GM12878 (cell line): ENCODE measurements around the gene KRTAP9-4. TPM values are rescaled to one million over a fixed set of nuclear protein-coding genes. Genes with fewer than 3 reads are reported as not detected.
"Not testable (repeated sequence)": the region's sequence is repeated elsewhere in the genome, so short reads cannot be mapped to it uniquely, and the experiment has no call there.

Experiments used
- ATAC-seq: fragments of 200-7000 bp; cut with Tn5 transposase; 3 replicates; pipeline ENCODE4 v1.9.1; 2020; ENCODE audit warnings: mild to moderate bottlenecking, moderate library complexity
- BruUV-seq: library from RNA; stranded (reverse); fragments of 400-500 nt; replicated peaks from 2 replicates; lab custom pipeline; 2021; lab: Mats Ljungman, UMichigan
- CTCF ChIA-PET: fragments of 300-600 bp; sonication (Branson Sonifier 250); formaldehyde crosslinking; extraction: SDS; loops from one replicate; lab custom pipeline; 2021; ENCODE audit warnings: inconsistent platforms; lab: Yijun Ruan, JAX
- POLR2A ChIA-PET: fragments of 350-600 bp; formaldehyde crosslinking; extraction: SDS; loops from one replicate; lab custom pipeline; 2021; ENCODE audit warnings: inconsistent platforms; lab: Charles Lee
- RAD21 ChIA-PET: fragments of 300-600 bp; sonication (Branson Sonifier 250); formaldehyde crosslinking; loops from one replicate; lab custom pipeline; 2023; ENCODE audit warnings: antibody characterized with exemption; ENCODE audit not compliant: unreplicated experiment; lab: Charles Lee
- SMC1A ChIA-PET: fragments of 300-600 bp; sonication (Branson Sonifier 250); formaldehyde crosslinking; loops from one replicate; lab custom pipeline; 2023; ENCODE audit not compliant: unreplicated experiment, uncharacterized antibody; lab: Charles Lee
- DNase-seq: peaks from one replicate; pipeline ENCODE4 v3.0.0-alpha.2; 2011; ENCODE audit warnings: low read depth, low spot score
- FAIRE-seq: peaks from 3 replicates; lab custom pipeline; 2011; peaks lifted over from hg19 to GRCh38; lab: Jason Lieb, UNC
- H2AFZ ChIP-seq: 2 replicates; pipeline ENCODE4 v1.6.0; 2011; ENCODE audit warnings: low read depth, low read length, control low read depth; ENCODE audit not compliant: control insufficient read depth
- H3K27ac ChIP-seq: 2 replicates; pipeline ENCODE4 v1.5.1; 2011; ENCODE audit warnings: control low read depth; ENCODE audit not compliant: control insufficient read depth, insufficient read depth
- H3K27me3 ChIP-seq, 2 experiments: replicated peaks in 1 of 2; 2 replicates each; pipeline versions ENCODE4 v1.6.0 to v1.6.1; 2011; ENCODE audit warnings: low read length in 1 of 2; ENCODE audit not compliant: control insufficient read depth in 2 of 2, insufficient read depth in 2 of 2
- H3K36me3 ChIP-seq, 2 experiments: 2 replicates each; pipeline ENCODE4 v1.5.1; 2011; ENCODE audit warnings: low read length in 1 of 2; ENCODE audit not compliant: control insufficient read depth in 2 of 2, insufficient read depth in 2 of 2
- H3K4me1 ChIP-seq: 2 replicates; pipeline ENCODE4 v1.6.1; 2011; ENCODE audit warnings: mild to moderate bottlenecking, low read length, moderate library complexity, mixed read lengths; ENCODE audit not compliant: control insufficient read depth, insufficient read depth
- H3K4me2 ChIP-seq: 2 replicates; pipeline ENCODE4 v1.6.0; 2011; ENCODE audit warnings: control low read depth; ENCODE audit not compliant: control insufficient read depth, insufficient read depth
- H3K4me3 ChIP-seq: fragments of 200-600 bp; sonication (generic); 2 replicates; pipeline ENCODE4 v1.5.1; 2016
- H3K79me2 ChIP-seq: 2 replicates; pipeline ENCODE4 v1.6.0; 2011; ENCODE audit warnings: low read length; ENCODE audit not compliant: control insufficient read depth, insufficient read depth
- H3K9ac ChIP-seq: 2 replicates; pipeline ENCODE4 v1.8.0; 2011; ENCODE audit warnings: low read length, control low read depth, mixed read lengths; ENCODE audit not compliant: control insufficient read depth, insufficient read depth
- H3K9me3 ChIP-seq: replicated peaks from 3 replicates; pipeline ENCODE4 v1.5.1; 2011; ENCODE audit warnings: mild to moderate bottlenecking, low read length; ENCODE audit not compliant: control insufficient read depth, insufficient read depth
- H4K20me1 ChIP-seq: 2 replicates; pipeline ENCODE4 v1.6.0; 2011; ENCODE audit not compliant: control insufficient read depth, insufficient read depth
- KDM1A ChIP-seq: fragments of 200-600 bp; sonication (generic); IDR thresholded peaks from 2 replicates; pipeline ENCODE4 v1.6.1; 2016; ENCODE audit warnings: borderline replicate concordance
- NBN ChIP-seq: fragments of 450-650 bp; IDR thresholded peaks from 2 replicates; pipeline ENCODE4 v1.6.1; 2016
- RAD51 ChIP-seq: fragments of 450-650 bp; IDR thresholded peaks from 2 replicates; pipeline ENCODE4 v1.6.1; 2016; ENCODE audit warnings: moderate library complexity, mild to moderate bottlenecking, inconsistent platforms
- RELA ChIP-seq: fragments of 450-650 bp; IDR thresholded peaks from 2 replicates; pipeline ENCODE4 v1.8.0; 2014; ENCODE audit warnings: borderline replicate concordance; ENCODE audit not compliant: partially characterized antibody
- SRF ChIP-seq, 2 experiments: IDR thresholded peaks; 2 replicates each; pipeline ENCODE4 v1.6.1; 2011; ENCODE audit warnings: low read depth in 2 of 2, low read length in 2 of 2, mild to moderate bottlenecking in 1 of 2, moderate library complexity in 1 of 2
- TAF1 ChIP-seq: IDR thresholded peaks from 2 replicates; pipeline ENCODE4 v1.6.1; 2011; ENCODE audit warnings: mild to moderate bottlenecking, low read depth, low read length, borderline replicate concordance
- TARDBP ChIP-seq: IDR thresholded peaks from 2 replicates; pipeline ENCODE4 v1.6.1; 2016; ENCODE audit warnings: borderline replicate concordance
- ZBED1 ChIP-seq: IDR thresholded peaks from 2 replicates; pipeline ENCODE4 v1.6.1; 2016; ENCODE audit warnings: borderline replicate concordance
- WGBS: methylation state at CpG from one replicate; pipeline ENCODE4 v1.1.6; 2016; ENCODE audit warnings: low lambda C conversion rate; ENCODE audit not compliant: insufficient replicate concordance, insufficient coverage; ENCODE audit errors: missing lambda C conversion rate; 5-methylcytosine and 5-hydroxymethylcytosine counted together
- in situ Hi-C: fragments of 300-500 bp; cut with MboI; formaldehyde crosslinking; loops from 9 replicates; pipeline ENCODE4 v1.14.3; 2018; ENCODE audit warnings: mixed read lengths
- intact Hi-C: fragments of 100-400 bp; cut with micrococcal nuclease; formaldehyde crosslinking; loops from one replicate; pipeline ENCODE4 v1.14.2; 2022; ENCODE audit not compliant: unreplicated experiment
- polyA plus RNA-seq, 11 experiments: library from polyadenylated mRNA; depleted of rRNA in 4 of 11; unstranded in 6 of 11; stranded (reverse) in 5 of 11; fragments of >200 nt; fragmentation: Nextera tagmentation in 4 of 11; fragmentation: Illumina TruSeq in 1 of 11; extraction: Ambion mirVana in 4 of 11; extraction: Trizol in 1 of 11; gene quantifications; 1 replicate in 1 of 11; 2 replicates in 10 of 11; pipeline versions ENCODE4 v1.2.1 to v1.2.3, GENCODE V29; 2011 to 2016; ENCODE audit warnings: inconsistent platforms in 2 of 11, missing spikeins in 2 of 11, low read depth in 1 of 11
- total RNA-seq, 4 experiments: library from RNA; depleted of rRNA in 3 of 4; stranded (reverse); fragments of >200 nt in 3 of 4; fragmentation: Illumina TruSeq in 1 of 4; extraction: Trizol in 1 of 4; gene quantifications; 2 replicates each; pipeline versions ENCODE4 v1.2.1 to v1.2.3, GENCODE V29; 2013 to 2021
- TF ChIP-seq, protein P1 (sequence below): fragments of 450-650 bp; IDR thresholded peaks from 2 replicates; pipeline ENCODE4 v1.6.1; 2017; ENCODE audit warnings: antibody characterized with exemption, mild to moderate bottlenecking, moderate library complexity

Gene KRTAP9-4
- total and polyA plus RNA-seq, 10 of the 15 experiments (the other 5 are each of a cell fraction or from before 2014, with no cell fraction given), result not detected

DNA sequence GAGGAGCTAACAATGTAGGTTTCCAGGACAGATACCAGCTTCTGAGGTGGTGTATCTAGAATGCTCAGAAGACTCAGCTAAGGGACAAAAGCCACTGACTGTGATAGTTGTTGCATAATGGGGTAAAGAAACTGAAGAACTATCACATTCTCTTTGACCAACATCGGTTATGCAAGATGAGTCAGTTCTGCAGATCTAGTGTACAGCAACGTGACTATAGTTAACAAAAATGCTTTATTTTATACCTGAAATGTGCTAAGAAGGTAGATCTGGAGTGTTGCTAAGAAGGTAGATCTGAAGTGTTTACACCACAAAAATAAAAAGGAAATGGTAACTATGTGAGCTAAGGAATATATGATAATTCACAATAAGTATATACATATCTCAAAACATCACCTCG lies 18.2 kb downstream of the KRTAP9-4 start (continued):
- no peak for TF ChIP-seq RAD51
- no peak for TF ChIP-seq RELA

DNA sequence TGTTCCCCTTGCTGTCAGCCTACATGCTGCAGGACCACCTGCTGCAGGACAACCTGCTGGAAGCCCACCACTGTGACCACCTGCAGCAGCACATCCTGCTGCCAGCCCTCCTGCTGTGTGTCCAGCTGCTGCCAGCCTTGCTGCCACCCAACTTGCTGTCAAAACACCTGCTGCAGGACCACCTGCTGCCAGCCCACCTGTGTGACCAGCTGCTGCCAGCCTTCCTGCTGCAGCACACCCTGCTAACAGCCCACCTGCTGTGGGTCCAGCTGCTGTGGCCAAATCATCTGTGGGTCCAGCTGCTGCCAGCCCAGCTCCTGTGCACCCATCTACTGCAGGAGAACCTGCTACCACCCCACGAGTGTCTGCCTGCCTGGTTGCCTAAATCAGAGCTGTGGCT lies 21.8 kb downstream of the KRTAP9-4 start:
- RAD21 ChIA-PET, POLR2A ChIA-PET, CTCF ChIA-PET, FAIRE-seq, ATAC-seq, H3K27me3 ChIP-seq, in situ Hi-C loops, BruUV-seq, H3K27ac ChIP-seq, H4K20me1 ChIP-seq, H3K9me3 ChIP-seq, H3K36me3 ChIP-seq, SMC1A ChIA-PET, H3K4me2 ChIP-seq, H3K4me3 ChIP-seq, H3K79me2 ChIP-seq, H3K9ac ChIP-seq, H3K4me1 ChIP-seq, intact Hi-C loops, DNase-seq, H2AFZ ChIP-seq: not testable (repeated sequence)
- no CpG with 5 or more reads among the region's 1 CpG for WGBS

DNA sequence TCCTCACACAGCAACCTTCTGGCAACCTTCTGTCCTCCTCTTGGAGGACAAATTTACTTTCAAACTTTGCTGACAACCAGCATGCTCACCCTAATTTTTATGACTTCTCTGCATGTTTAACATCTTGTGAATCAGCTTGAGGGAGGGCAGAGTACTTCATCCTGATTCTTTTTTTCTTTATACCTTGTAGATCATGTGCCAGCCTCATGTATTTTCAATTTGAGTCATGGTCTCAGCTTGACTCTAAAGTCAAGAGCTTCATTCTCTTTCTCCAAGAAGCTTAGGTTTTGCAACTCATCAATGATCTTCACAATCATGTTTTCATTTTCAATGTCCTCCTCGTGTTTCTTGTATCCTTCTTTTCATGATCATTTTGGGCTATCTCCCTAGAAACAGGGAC lies 22.4 kb downstream of the KRTAP9-4 start:
- no peak for FAIRE-seq
- BruUV-seq, result no TSS peak
- no CpG with 5 or more reads among the region's 1 CpG for WGBS
- TF ChIP-seq KDM1A, result no peak
- no peak for TF ChIP-seq NBN
- no peak for TF ChIP-seq TAF1
- TF ChIP-seq TARDBP, result no peak
- TF ChIP-seq, protein P1, sequence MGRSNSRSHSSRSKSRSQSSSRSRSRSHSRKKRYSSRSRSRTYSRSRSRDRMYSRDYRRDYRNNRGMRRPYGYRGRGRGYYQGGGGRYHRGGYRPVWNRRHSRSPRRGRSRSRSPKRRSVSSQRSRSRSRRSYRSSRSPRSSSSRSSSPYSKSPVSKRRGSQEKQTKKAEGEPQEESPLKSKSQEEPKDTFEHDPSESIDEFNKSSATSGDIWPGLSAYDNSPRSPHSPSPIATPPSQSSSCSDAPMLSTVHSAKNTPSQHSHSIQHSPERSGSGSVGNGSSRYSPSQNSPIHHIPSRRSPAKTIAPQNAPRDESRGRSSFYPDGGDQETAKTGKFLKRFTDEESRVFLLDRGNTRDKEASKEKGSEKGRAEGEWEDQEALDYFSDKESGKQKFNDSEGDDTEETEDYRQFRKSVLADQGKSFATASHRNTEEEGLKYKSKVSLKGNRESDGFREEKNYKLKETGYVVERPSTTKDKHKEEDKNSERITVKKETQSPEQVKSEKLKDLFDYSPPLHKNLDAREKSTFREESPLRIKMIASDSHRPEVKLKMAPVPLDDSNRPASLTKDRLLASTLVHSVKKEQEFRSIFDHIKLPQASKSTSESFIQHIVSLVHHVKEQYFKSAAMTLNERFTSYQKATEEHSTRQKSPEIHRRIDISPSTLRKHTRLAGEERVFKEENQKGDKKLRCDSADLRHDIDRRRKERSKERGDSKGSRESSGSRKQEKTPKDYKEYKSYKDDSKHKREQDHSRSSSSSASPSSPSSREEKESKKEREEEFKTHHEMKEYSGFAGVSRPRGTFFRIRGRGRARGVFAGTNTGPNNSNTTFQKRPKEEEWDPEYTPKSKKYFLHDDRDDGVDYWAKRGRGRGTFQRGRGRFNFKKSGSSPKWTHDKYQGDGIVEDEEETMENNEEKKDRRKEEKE, result no peak
- TF ChIP-seq ZBED1, result no peak
- TF ChIP-seq SRF (IDR thresholded peaks at IDR 0.05; ENCODE audit: low read depth in 2 of 2, low read length in 2 of 2), result no peak
- TF ChIP-seq, all 136 proteins: peak for 0
- ChIA-PET RAD21 (no interaction called here), SMC1A (no interaction called here), POLR2A (no interaction called here), CTCF (no interaction called here)
- Histone ChIP-seq H3K27ac (no peak overlapping the region), H4K20me1 (no peaks in the 10 kb centered on the region), H3K27me3 (no peaks in the 10 kb centered on the region), H3K9ac (no peak overlapping the region), H3K9me3 (no peaks in the 10 kb centered on the region), H2AFZ (no peak overlapping the region), H3K4me3 (no peak overlapping the region), H3K36me3 (no peaks in the 10 kb centered on the region), H3K79me2 (no peaks in the 10 kb centered on the region), H3K4me1 (no peaks in the 10 kb centered on the region), H3K4me2 (no peak overlapping the region)
- no peak for DNase-seq
- intact Hi-C loops, result no loop called here
- in situ Hi-C loops, result no loop called here
- no peak for ATAC-seq
